ENCODE measurements around the gene PSMD11. TPM values are rescaled to one million over a fixed set of nuclear protein-coding genes. Genes with fewer than 3 reads are reported as not detected.

Gene PSMD11
- polyA plus RNA-seq, 6 donors from 2014 or later: 107 to 128 (median 111) TPM

DNA sequence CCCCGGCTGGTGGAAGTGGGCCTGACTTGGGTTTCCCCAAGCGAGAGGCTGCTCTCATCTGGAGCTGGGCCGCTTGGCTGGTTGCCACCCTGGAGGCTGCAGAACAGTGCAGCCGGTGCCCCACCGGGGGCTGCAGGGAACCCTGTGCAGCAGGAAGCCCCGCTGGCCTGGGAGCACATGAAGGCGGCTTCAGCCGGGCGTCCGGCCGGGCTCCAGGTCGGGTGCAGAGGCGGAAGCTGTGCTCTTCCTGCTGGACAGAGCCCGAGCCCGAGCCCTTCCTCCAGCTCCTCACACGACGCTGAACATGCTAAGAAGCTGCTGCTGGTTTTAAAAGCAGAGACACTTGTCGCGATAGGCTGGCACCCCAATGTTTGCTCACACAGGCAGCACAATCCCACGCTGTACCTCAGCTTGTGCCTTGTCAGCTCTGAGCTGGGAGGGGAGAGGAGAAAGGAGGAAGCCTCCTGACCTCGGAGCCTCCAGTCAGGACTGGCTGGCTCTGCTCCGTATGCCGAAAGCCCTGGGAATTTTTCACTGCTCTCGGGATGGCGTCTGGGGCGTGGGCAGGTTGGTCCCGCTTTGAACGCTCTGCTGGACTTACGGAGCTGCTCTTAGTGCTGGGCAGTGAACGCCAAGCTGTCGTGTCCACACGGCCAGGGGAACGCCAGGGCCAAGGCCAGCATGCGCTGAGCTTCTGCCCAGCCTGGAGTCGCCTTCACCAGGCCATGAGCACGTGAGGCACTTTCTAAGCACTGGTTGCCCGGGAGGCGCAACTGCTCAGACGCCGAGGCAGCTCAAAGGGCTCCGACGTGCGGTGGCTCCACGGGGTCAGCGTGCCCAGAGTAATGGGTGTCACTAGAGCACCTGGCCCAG is 51.3 kb downstream of the PSMD11 start:
- ATAC-seq (ENCODE audit: low read depth in 2 of 2): peak; percentile 66 to 77
- Mint-ChIP-seq H3K9me3 (no peaks in the 10 kb centered on the region), H3K4me3 (peak overlapping the region in 2 of 8 donors; percentile 6 to 59), H3K36me3 (no peaks in the 10 kb centered on the region), H3K27me3 (no peaks in the 10 kb centered on the region), H3K27ac (peak overlapping the region in 1 of 6 donors; percentile 80), H3K4me1 (peaks cover 30 to 42% (median 34%) of the 10 kb centered on the region in 3 donors)
- DNase-seq: no peak

- no peak for ATAC-seq (ENCODE audit: low read depth in 2 of 2)
- H3K27ac Mint-ChIP-seq: peak overlapping the region in 2 of 6 donors; percentile 69 to 80
- H3K36me3 Mint-ChIP-seq: no peaks in the 10 kb centered on the region
- peaks cover 30 to 35% (median 32%) of the 10 kb centered on the region in 3 donors for H3K4me1 Mint-ChIP-seq
- no peaks in the 10 kb centered on the region for H3K9me3 Mint-ChIP-seq
- peak overlapping the region in 1 of 8 donors; percentile 29 for H3K4me3 Mint-ChIP-seq
- H3K27me3 Mint-ChIP-seq: no peaks in the 10 kb centered on the region
- no peak for DNase-seq
These were observed 52.2 kb downstream of the PSMD11 start for GRCh38 chr17:32496395-32497073.

- H3K4me3 Mint-ChIP-seq: no peak overlapping the region
- peaks cover 24 to 32% (median 32%) of the 10 kb centered on the region in 3 donors for H3K4me1 Mint-ChIP-seq
- H3K9me3 Mint-ChIP-seq: no peaks in the 10 kb centered on the region
- DNase-seq (no peak), ATAC-seq (ENCODE audit: low read depth in 2 of 2) (no peak)
- H3K36me3 Mint-ChIP-seq: no peaks in the 10 kb centered on the region
- peak overlapping the region in 3 of 6 donors; percentile 66 to 93 (median 90) for H3K27ac Mint-ChIP-seq
- H3K27me3 Mint-ChIP-seq: no peaks in the 10 kb centered on the region
These were observed 53.3 kb downstream of the PSMD11 start for GRCh38 chr17:32497431-32498205.

- H3K4me3 Mint-ChIP-seq: no peak overlapping the region
- H3K9me3 Mint-ChIP-seq: no peaks in the 10 kb centered on the region
- DNase-seq (no peak), ATAC-seq (ENCODE audit: low read depth in 2 of 2) (no peak)
- peaks cover 23 to 32% (median 32%) of the 10 kb centered on the region in 3 donors for H3K4me1 Mint-ChIP-seq
- H3K27ac Mint-ChIP-seq: peak overlapping the region in 2 of 6 donors; percentile 66 to 93
- no peaks in the 10 kb centered on the region for H3K27me3 Mint-ChIP-seq
- no peaks in the 10 kb centered on the region for H3K36me3 Mint-ChIP-seq
These were observed 54.1 kb downstream of the PSMD11 start for GRCh38 chr17:32498391-32498790.

GRCh38 chr17:32502013-32502412 is 57.7 kb downstream of the PSMD11 start:
- H3K27ac Mint-ChIP-seq: peak overlapping the region; percentile 66 to 99 (median 98)
- H3K9me3 Mint-ChIP-seq: no peaks in the 10 kb centered on the region
- peaks cover 41 to 61% (median 50%) of the 10 kb centered on the region in 3 donors for H3K4me1 Mint-ChIP-seq
- H3K4me3 Mint-ChIP-seq: peak overlapping the region in 5 of 8 donors; percentile 20 to 71 (median 40)
- H3K27me3 Mint-ChIP-seq: no peaks in the 10 kb centered on the region
- no peaks in the 10 kb centered on the region for H3K36me3 Mint-ChIP-seq
- no peak for DNase-seq
- no peak for ATAC-seq (ENCODE audit: low read depth in 2 of 2)

GRCh38 chr17:32502710-32503109 is 58.4 kb downstream of the PSMD11 start:
- H3K4me1 Mint-ChIP-seq: peaks cover 40 to 60% (median 48%) of the 10 kb centered on the region in 3 donors
- ATAC-seq (ENCODE audit: low read depth in 2 of 2) (no peak), DNase-seq (no peak)
- H3K27me3 Mint-ChIP-seq: no peaks in the 10 kb centered on the region
- no peaks in the 10 kb centered on the region for H3K9me3 Mint-ChIP-seq
- no peaks in the 10 kb centered on the region for H3K36me3 Mint-ChIP-seq
- peak overlapping the region in 6 of 8 donors; percentile 22 to 83 (median 66) for H3K4me3 Mint-ChIP-seq
- peak overlapping the region in 5 of 6 donors; percentile 97 to 99 (median 98) for H3K27ac Mint-ChIP-seq

GRCh38 chr17:32503251-32504165 is 59.2 kb downstream of the PSMD11 start:
- Mint-ChIP-seq H3K4me1 (peaks cover 39 to 58% (median 49%) of the 10 kb centered on the region in 3 donors), H3K27ac (peak overlapping the region; percentile 97 to 99 (median 98)), H3K4me3 (peak overlapping the region; percentile 46 to 85 (median 74)), H3K27me3 (no peaks in the 10 kb centered on the region), H3K36me3 (no peaks in the 10 kb centered on the region), H3K9me3 (no peaks in the 10 kb centered on the region)
- ATAC-seq (ENCODE audit: low read depth in 2 of 2) (peak; percentile 92 to 95), DNase-seq (peak; percentile 84)

GRCh38 chr17:32504166-32504990 is 60.1 kb downstream of the PSMD11 start:
- ATAC-seq (ENCODE audit: low read depth in 2 of 2) (no peak), DNase-seq (no peak)
- peak overlapping the region; percentile 59 to 85 (median 74) for H3K4me3 Mint-ChIP-seq
- no peaks in the 10 kb centered on the region for H3K9me3 Mint-ChIP-seq
- H3K4me1 Mint-ChIP-seq: peaks cover 43 to 66% (median 55%) of the 10 kb centered on the region in 3 donors
- no peaks in the 10 kb centered on the region for H3K27me3 Mint-ChIP-seq
- peak overlapping the region; percentile 97 to 99 (median 98) for H3K27ac Mint-ChIP-seq
- H3K36me3 Mint-ChIP-seq: no peaks in the 10 kb centered on the region

DNA sequence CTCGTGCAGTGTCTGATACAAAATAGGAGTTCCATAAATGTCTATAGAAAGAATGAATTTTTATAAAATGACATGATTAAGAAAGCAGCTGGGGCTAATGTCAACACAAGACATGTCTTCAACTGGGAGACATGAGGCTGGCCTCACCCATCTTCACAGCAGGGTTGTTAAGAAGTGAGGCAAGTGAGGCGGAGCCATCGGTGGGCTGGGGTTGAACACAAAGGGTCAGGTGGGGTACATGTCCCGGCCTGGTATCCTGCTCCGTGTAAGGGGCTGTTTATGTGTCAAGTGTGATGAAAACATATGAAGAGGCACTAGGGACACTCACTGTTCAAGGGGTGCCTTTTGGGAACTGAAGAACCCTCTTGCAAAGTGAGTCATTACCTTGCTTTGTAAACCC is 64.6 kb downstream of the PSMD11 start:
- Mint-ChIP-seq H3K4me3 (no peak overlapping the region), H3K27ac (peak overlapping the region in 3 of 6 donors; percentile 38 to 74 (median 71))

DNA sequence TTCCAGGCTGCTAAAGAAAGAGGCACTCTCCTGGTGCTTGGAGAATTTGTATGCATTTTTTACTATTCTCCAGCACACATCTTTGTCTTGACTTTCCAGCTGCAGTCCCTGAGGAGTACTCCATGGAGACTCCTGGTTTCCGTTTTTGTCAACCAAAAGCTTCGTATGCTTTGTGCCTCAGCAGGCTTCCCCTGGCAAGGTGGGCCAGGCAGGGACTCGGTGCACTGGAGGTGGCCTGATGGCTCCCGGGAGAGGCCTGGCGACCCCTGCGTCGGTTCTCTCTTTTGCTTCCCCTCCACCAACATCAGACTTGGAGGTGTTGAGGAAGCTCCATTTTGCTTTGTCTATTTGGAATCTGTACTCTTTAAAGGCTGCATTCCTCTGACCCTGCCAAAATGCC is 66.2 kb downstream of the PSMD11 start:
- Mint-ChIP-seq H3K9me3 (no peaks in the 10 kb centered on the region), H3K4me3 (no peak overlapping the region), H3K27me3 (no peaks in the 10 kb centered on the region), H3K4me1 (peaks cover 23 to 51% (median 34%) of the 10 kb centered on the region in 3 donors), H3K27ac (peak overlapping the region in 1 of 6 donors; percentile 64), H3K36me3 (no peaks in the 10 kb centered on the region)
- DNase-seq (no peak), ATAC-seq (ENCODE audit: low read depth in 2 of 2) (no peak)

More for the DNA sequence above, 64.6 kb downstream of the PSMD11 start:
- Mint-ChIP-seq H3K27me3 (no peaks in the 10 kb centered on the region), H3K9me3 (no peaks in the 10 kb centered on the region), H3K4me1 (peaks cover 37 to 54% (median 45%) of the 10 kb centered on the region in 3 donors), H3K36me3 (no peaks in the 10 kb centered on the region)
- ATAC-seq (ENCODE audit: low read depth in 2 of 2) (no peak), DNase-seq (no peak)

GRCh38 chr17:32512328-32512727 is 68.0 kb downstream of the PSMD11 start:
- Mint-ChIP-seq H3K9me3 (no peaks in the 10 kb centered on the region), H3K36me3 (no peaks in the 10 kb centered on the region), H3K4me3 (no peak overlapping the region), H3K27ac (no peak overlapping the region), H3K27me3 (no peaks in the 10 kb centered on the region), H3K4me1 (peaks cover 29 to 61% (median 44%) of the 10 kb centered on the region in 3 donors)
- ATAC-seq (ENCODE audit: low read depth in 2 of 2) (no peak), DNase-seq (no peak)
